H1 (cell line): Measurements from ENCODE around the gene SV2C. TPM values are rescaled to one million over a fixed set of nuclear protein-coding genes. Genes with fewer than 3 reads are reported as not detected.

Source experiments
- CTCF ChIA-PET: fragments of 300-600 bp; sonication (Branson Sonifier 250); formaldehyde crosslinking; loops from one replicate; lab custom pipeline; 2021; ENCODE audit not compliant: partially characterized antibody; lab: Charles Lee
- POLR2A ChIA-PET: fragments of 300-600 bp; sonication (Branson Sonifier 250); formaldehyde crosslinking; loops from one replicate; lab custom pipeline; 2021; ENCODE audit warnings: inconsistent platforms; ENCODE audit not compliant: partially characterized antibody; lab: Charles Lee
- DNase-seq, 2 experiments: peaks; one replicate each; pipeline versions ENCODE4 v3.0.0 to v3.0.0-alpha.2; 2010 to 2022; ENCODE audit warnings: low spot score in 2 of 2, low read depth in 1 of 2, mixed read lengths in 1 of 2
- FAIRE-seq: peaks from 2 replicates; lab custom pipeline; 2011; peaks lifted over from hg19 to GRCh38; lab: Jason Lieb, UNC
- H2AFZ ChIP-seq: 2 replicates; pipeline ENCODE4 v1.8.1; 2012; ENCODE audit warnings: low read length, inconsistent platforms
- H2AK5ac ChIP-seq: 2 replicates; pipeline ENCODE4 v1.6.1; 2013; ENCODE audit warnings: low read depth, low read length
- H2BK120ac ChIP-seq: replicated peaks from 2 replicates; pipeline ENCODE3; 2013; ENCODE audit warnings: low read depth, low read length, inconsistent platforms
- H2BK12ac ChIP-seq: 2 replicates; pipeline ENCODE4 v1.6.1; 2013; ENCODE audit warnings: low read depth, low read length
- H2BK15ac ChIP-seq: 2 replicates; pipeline ENCODE4 v1.6.1; 2013; ENCODE audit warnings: low read length
- H2BK20ac ChIP-seq: 2 replicates; pipeline ENCODE4 v1.6.1; 2013; ENCODE audit warnings: low read length
- H2BK5ac ChIP-seq: 2 replicates; pipeline ENCODE4 v1.6.1; 2013; ENCODE audit warnings: low read depth, low read length
- H3K14ac ChIP-seq: 2 replicates; pipeline ENCODE4 v1.6.1; 2013; ENCODE audit warnings: inconsistent platforms; ENCODE audit not compliant: insufficient read length
- H3K18ac ChIP-seq: 2 replicates; pipeline ENCODE4 v1.6.1; 2013; ENCODE audit warnings: low read length; ENCODE audit errors: extremely low read depth
- H3K23ac ChIP-seq: 2 replicates; pipeline ENCODE4 v1.6.1; 2013; ENCODE audit warnings: inconsistent platforms; ENCODE audit not compliant: insufficient read length
- H3K23me2 ChIP-seq: 2 replicates; pipeline ENCODE4 v1.6.1; 2013; ENCODE audit warnings: low read depth, low read length
- H3K27ac ChIP-seq: 2 replicates; pipeline ENCODE4 v1.6.1; 2011; ENCODE audit warnings: low read depth, low read length, inconsistent platforms
- H3K27me3 ChIP-seq, 4 experiments: replicated peaks in 1 of 4; 1 replicate in 1 of 4; 2 replicates in 3 of 4; pipeline versions ENCODE4 v1.6.1 to v1.8.1; 2011 to 2013; ENCODE audit warnings: low read length in 3 of 4, mild to moderate bottlenecking in 3 of 4, inconsistent platforms in 2 of 4, mixed read lengths in 2 of 4, moderate library complexity in 1 of 4; ENCODE audit not compliant: control insufficient read depth in 3 of 4, insufficient read depth in 3 of 4; ENCODE audit errors: extremely low read depth in 1 of 4
- H3K36me3 ChIP-seq, 4 experiments: 2 replicates each; pipeline versions ENCODE4 v1.6.1 to v1.8.1; 2011 to 2013; ENCODE audit warnings: mild to moderate bottlenecking in 4 of 4, low read length in 3 of 4, moderate library complexity in 2 of 4, control low read depth in 1 of 4, inconsistent platforms in 1 of 4; ENCODE audit not compliant: insufficient read depth in 4 of 4, control insufficient read depth in 2 of 4
- H3K4ac ChIP-seq: replicated peaks from 2 replicates; pipeline ENCODE3; 2013; ENCODE audit warnings: low read length, low read depth, mixed read lengths, inconsistent platforms; ENCODE audit not compliant: insufficient read length
- H3K4me1 ChIP-seq, 4 experiments: replicated peaks in 1 of 4; 1 replicate in 1 of 4; 2 replicates in 3 of 4; pipeline versions ENCODE4 v1.6.1 to v1.8.1; 2011 to 2013; ENCODE audit warnings: low read length in 3 of 4, inconsistent platforms in 2 of 4, mixed read lengths in 1 of 4; ENCODE audit not compliant: insufficient read depth in 4 of 4, control insufficient read depth in 3 of 4
- H3K4me2 ChIP-seq, 2 experiments: 2 replicates each; pipeline versions ENCODE4 v1.6.1 to v1.8.1; 2011 to 2013; ENCODE audit warnings: low read depth in 2 of 2, low read length in 2 of 2, control low read depth in 1 of 2, inconsistent platforms in 1 of 2, mild to moderate bottlenecking in 1 of 2; ENCODE audit not compliant: insufficient read depth in 1 of 2
- H3K4me3 ChIP-seq, 4 experiments: fragments of 200-600, 300-600 bp in 1 of 4; sonication (generic), shearing (Covaris generic), sonication (Bioruptor Twin) in 1 of 4; 2 replicates each; pipeline versions ENCODE4 v1.5.1 to v1.8.1; 2011 to 2016; ENCODE audit warnings: low read length in 4 of 4, low read depth in 3 of 4, control low read depth in 2 of 4, inconsistent platforms in 2 of 4, mild to moderate bottlenecking in 2 of 4, mixed read lengths in 1 of 4, moderate library complexity in 1 of 4; ENCODE audit not compliant: insufficient read depth in 2 of 4; ENCODE audit errors: extremely low read depth in 1 of 4
- H3K56ac ChIP-seq: replicated peaks from 2 replicates; pipeline ENCODE3; 2013; ENCODE audit warnings: low read depth, mild to moderate bottlenecking, mixed read lengths, low read length, inconsistent platforms; ENCODE audit not compliant: insufficient read length
- H3K79me1 ChIP-seq: 2 replicates; pipeline ENCODE4 v1.6.1; 2013; ENCODE audit warnings: low read depth, low read length, control low read depth
- H3K79me2 ChIP-seq, 2 experiments: 2 replicates each; pipeline versions ENCODE4 v1.6.1 to v1.8.1; 2012 to 2013; ENCODE audit warnings: low read length in 2 of 2, mild to moderate bottlenecking in 2 of 2, inconsistent platforms in 1 of 2; ENCODE audit not compliant: insufficient read depth in 2 of 2, control insufficient read depth in 1 of 2
- H3K9ac ChIP-seq, 4 experiments: replicated peaks in 1 of 4; 1 replicate in 1 of 4; 2 replicates in 3 of 4; pipeline versions ENCODE4 v1.6.1 to v1.8.1; 2011 to 2013; ENCODE audit warnings: low read depth in 3 of 4, low read length in 3 of 4, control low read depth in 2 of 4, mild to moderate bottlenecking in 2 of 4, moderate library complexity in 2 of 4, inconsistent platforms in 1 of 4; ENCODE audit errors: extremely low read depth in 1 of 4
- H3K9me3 ChIP-seq, 2 experiments: 2 replicates each; pipeline versions ENCODE4 v1.6.1 to v1.8.1; 2012 to 2013; ENCODE audit warnings: mild to moderate bottlenecking in 2 of 2, moderate library complexity in 2 of 2, control low read depth in 1 of 2, inconsistent platforms in 1 of 2, low read depth in 1 of 2, low read length in 1 of 2, mixed read lengths in 1 of 2; ENCODE audit not compliant: insufficient read depth in 2 of 2
- H4K20me1 ChIP-seq, 2 experiments: replicated peaks in 1 of 2; 2 replicates each; pipeline versions ENCODE3 to v1.8.1; 2011 to 2013; ENCODE audit warnings: inconsistent platforms in 2 of 2, low read length in 2 of 2, mild to moderate bottlenecking in 1 of 2; ENCODE audit not compliant: insufficient read depth in 2 of 2, control insufficient read depth in 1 of 2
- H4K5ac ChIP-seq: 2 replicates; pipeline ENCODE4 v1.6.1; 2013; ENCODE audit warnings: low read length, low read depth, mixed read lengths, inconsistent platforms; ENCODE audit not compliant: insufficient read length
- H4K8ac ChIP-seq: 2 replicates; pipeline ENCODE4 v1.8.0; 2013; ENCODE audit warnings: mild to moderate bottlenecking, moderate library complexity, low read length, inconsistent platforms; ENCODE audit not compliant: insufficient read depth; ENCODE audit errors: extremely low read depth
- H4K91ac ChIP-seq: replicated peaks from 2 replicates; pipeline ENCODE3; 2013; ENCODE audit warnings: low read length, mixed read lengths, inconsistent platforms; ENCODE audit not compliant: insufficient read length
- GTF2F1 ChIP-seq: IDR thresholded peaks from 2 replicates; pipeline ENCODE4 v1.6.1; 2012; ENCODE audit warnings: low read depth, low read length, improper control_type of control experiment, borderline replicate concordance
- WGBS, 2 experiments: shearing (Covaris generic) in 1 of 2; methylation state at CpG; one replicate each; pipeline versions ENCODE4 v1.1.6 to v1.1.7; 2013 to 2015; ENCODE audit warnings: low lambda C conversion rate in 2 of 2, mixed read lengths in 2 of 2, inconsistent platforms in 1 of 2, low coverage in 1 of 2, missing lambda C conversion rate in 1 of 2; ENCODE audit not compliant: insufficient replicate concordance in 2 of 2, insufficient coverage in 1 of 2, insufficient read length in 1 of 2; ENCODE audit errors: extremely low coverage in 1 of 2, missing lambda C conversion rate in 1 of 2; 5-methylcytosine and 5-hydroxymethylcytosine counted together
- polyA plus RNA-seq, 7 experiments: library from polyadenylated mRNA; depleted of rRNA in 3 of 7; stranded (reverse) in 5 of 7; unstranded in 2 of 7; fragments of >200 nt in 5 of 7; fragments of 200-250 nt in 2 of 7; gene quantifications; 1 replicate in 5 of 7; 2 replicates in 1 of 7; 4 replicates in 1 of 7; pipeline versions ENCODE4 v1.2.1 to v1.2.3, GENCODE V29; 2011 to 2013; ENCODE audit warnings: missing spikeins in 2 of 7, mixed read lengths in 2 of 7
- total RNA-seq: library from RNA; stranded (reverse); fragmentation: NEBNext Ultra II Directional; extraction: Animal tissue kit (Norgen Biotek cat#: 25700); gene quantifications from 2 replicates; pipeline ENCODE4 v1.2.1, GENCODE V29; 2021

Gene SV2C
- total and polyA plus RNA-seq, 2 of the 8 experiments (the other 6 are each of a cell fraction or from before 2014, with no cell fraction given): 0.08 to 0.24 TPM

DNA sequence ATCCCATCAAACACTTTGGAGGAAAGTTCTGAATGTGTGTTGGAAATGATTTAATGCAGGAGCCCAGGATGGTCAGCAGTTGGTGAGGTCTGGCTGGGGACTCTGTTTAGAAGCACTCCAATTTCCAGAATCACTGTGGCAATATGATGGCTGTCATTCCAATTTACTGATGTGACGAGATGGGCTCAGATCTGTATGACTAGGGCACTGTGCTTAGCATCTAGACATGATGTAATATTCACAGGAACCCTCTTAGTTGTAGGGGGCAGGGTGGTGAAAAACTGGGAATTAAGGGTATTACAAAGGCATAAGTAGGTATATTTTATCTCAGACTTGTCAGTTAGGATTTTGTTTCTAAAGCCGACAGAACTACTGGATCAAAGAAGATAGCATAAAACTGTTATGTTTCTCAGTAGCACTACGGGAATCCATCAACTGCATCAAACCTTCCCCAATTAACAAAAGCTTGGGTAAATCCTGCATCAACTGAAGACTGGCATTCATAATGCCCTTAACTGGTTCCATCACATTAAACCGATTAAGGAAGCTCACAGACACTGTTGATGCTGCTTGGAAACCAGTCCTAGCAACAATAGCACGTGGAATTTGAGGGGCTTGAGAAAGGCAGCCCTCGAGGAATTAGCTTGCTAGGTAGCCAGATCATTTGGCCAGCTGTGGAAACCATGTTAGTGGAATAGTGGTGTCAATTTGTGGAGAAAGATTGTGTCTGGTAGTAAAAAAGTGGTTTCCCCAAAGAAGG is 86.1 kb downstream of the SV2C start:
- WGBS, 2 experiments: 90% methylated on average over 6 of the region's 6 CpGs; no CpG with 5 or more reads in 1 of the 2 experiments
- DNase-seq: no peak
- ChIA-PET CTCF (no interaction called here), POLR2A (interaction anchor here (0.7 kb wide), 1 partner anchor 11 kb away, joined by 3 read pairs; no protein-coding TSS in a partner anchor)
- no peak for TF ChIP-seq GTF2F1
- no peaks in the 10 kb centered on the region for H4K20me1 ChIP-seq
- H3K9ac ChIP-seq: no peak overlapping the region
- H2BK5ac ChIP-seq: no peak overlapping the region
- H3K36me3 ChIP-seq: no peaks in the 10 kb centered on the region
- no peak overlapping the region for H4K8ac ChIP-seq
- H2BK12ac ChIP-seq: no peak overlapping the region
- H3K79me1 ChIP-seq: no peaks in the 10 kb centered on the region
- no peak overlapping the region for H3K4me3 ChIP-seq
- FAIRE-seq: no peak
- no peaks in the 10 kb centered on the region for H3K79me2 ChIP-seq
- no peaks in the 10 kb centered on the region for H3K23me2 ChIP-seq
- H3K4me2 ChIP-seq: no peak overlapping the region
- no peak overlapping the region for H4K91ac ChIP-seq
- H3K23ac ChIP-seq: no peak overlapping the region
- no peak overlapping the region for H3K4ac ChIP-seq
- no peak overlapping the region for H2AK5ac ChIP-seq
- no peak overlapping the region for H3K14ac ChIP-seq
- no peak overlapping the region for H2BK120ac ChIP-seq
- H3K27ac ChIP-seq: no peak overlapping the region
- H3K18ac ChIP-seq: no peak overlapping the region
- H3K9me3 ChIP-seq: peaks cover 0 to 2% of the 10 kb centered on the region in 2 experiments; a peak in 1 of 4 replicates
- no peak overlapping the region for H2BK20ac ChIP-seq
- no peak overlapping the region for H3K56ac ChIP-seq
- H4K5ac ChIP-seq: no peak overlapping the region
- H3K27me3 ChIP-seq: no peaks in the 10 kb centered on the region
- no peak overlapping the region for H2BK15ac ChIP-seq
- no peak overlapping the region for H2AFZ ChIP-seq
- H3K4me1 ChIP-seq: no peaks in the 10 kb centered on the region
